GM20431 (cell line): ENCODE data around the gene PCDHA9.
"Not testable (repeated sequence)": the region's sequence is repeated elsewhere in the genome, so short reads cannot be mapped to it uniquely, and the experiment has no call there.

Experiments
- in situ Hi-C: fragments of 300-500 bp; cut with MseI, MboI; formaldehyde crosslinking; loops from one replicate; pipeline ENCODE4 v1.15.0; 2020; ENCODE audit warnings: low sequenced_read_pairs; ENCODE audit not compliant: unreplicated experiment

Gene PCDHA9

DNA sequence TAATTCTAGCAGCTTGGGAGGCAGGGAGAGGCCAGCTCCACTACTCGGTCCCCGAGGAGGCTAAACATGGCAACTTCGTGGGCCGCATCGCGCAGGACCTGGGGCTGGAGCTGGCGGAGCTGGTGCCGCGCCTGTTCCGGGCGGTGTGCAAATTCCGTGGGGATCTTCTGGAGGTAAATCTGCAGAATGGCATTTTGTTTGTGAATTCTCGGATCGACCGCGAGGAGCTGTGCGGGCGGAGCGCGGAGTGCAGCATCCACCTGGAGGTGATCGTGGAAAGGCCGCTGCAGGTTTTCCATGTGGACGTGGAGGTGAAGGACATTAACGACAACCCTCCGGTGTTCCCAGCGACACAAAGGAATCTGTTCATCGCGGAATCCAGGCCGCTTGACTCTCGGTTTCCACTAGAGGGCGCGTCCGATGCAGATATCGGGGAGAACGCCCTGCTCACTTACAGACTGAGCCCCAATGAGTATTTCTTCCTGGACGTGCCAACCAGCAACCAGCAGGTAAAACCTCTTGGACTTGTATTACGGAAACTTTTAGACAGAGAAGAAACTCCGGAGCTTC, 13.7 kb upstream of the PCDHA9 start:
- in situ Hi-C loops = not testable (repeated sequence)

- in situ Hi-C loops = no loop called here
Measured at GRCh38 chr5:140835622-140836510, 12.3 kb upstream of the PCDHA9 start.

- in situ Hi-C loops = no loop called here
Measured at GRCh38 chr5:140840978-140841962, 6.9 kb upstream of the PCDHA9 start, which contains the start of gene PCDHA8. PCDHA8 (plus strand) TSS chr5:140841187; CDS start chr5:140841322, 135 bp downstream.

DNA sequence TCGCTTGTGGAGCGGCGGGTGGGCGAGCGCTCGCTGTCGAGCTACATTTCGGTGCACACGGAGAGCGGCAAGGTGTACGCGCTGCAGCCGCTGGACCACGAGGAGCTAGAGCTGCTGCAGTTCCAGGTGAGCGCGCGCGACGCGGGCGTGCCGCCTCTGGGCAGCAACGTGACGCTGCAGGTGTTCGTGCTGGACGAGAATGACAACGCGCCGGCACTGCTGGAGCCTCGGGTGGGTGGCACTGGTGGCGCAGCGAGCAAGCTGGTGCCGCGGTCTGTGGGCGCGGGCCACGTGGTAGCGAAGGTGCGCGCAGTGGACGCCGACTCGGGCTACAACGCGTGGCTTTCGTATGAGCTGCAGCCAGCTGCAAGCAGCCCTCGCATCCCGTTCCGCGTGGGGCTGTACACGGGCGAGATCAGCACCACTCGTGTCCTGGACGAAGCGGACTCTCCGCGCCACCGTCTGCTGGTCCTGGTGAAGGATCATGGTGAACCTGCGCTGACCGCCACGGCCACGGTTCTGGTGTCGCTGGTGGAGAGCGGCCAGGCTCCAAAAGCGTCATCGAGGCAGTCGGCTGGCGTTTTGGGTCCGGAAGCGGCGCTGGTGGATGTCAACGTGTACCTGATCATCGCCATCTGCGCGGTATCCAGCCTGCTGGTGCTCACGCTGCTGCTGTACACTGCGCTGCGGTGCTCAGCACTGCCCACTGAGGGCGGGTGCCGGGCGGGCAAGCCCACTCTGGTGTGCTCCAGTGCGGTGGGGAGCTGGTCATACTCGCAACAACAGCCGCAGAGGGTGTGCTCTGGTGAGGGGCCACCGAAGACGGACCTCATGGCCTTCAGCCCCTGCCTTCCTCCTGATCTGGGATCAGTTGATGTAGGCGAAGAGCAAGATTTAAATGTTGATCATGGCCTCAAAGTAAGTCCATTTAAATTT, 5.1 kb upstream of the PCDHA9 start:
- in situ Hi-C loops = no loop called here

GRCh38 chr5:140849831-140850634, 1.9 kb downstream of the PCDHA9 start:
- in situ Hi-C loops = not testable (repeated sequence)

GRCh38 chr5:140855772-140856674, 7.8 kb downstream of the PCDHA9 start, which contains the start of gene PCDHA10:
PCDHA10 (plus strand) TSS chr5:140855897; CDS start chr5:140856049, 152 bp downstream.
- in situ Hi-C loops = no loop called here

DNA sequence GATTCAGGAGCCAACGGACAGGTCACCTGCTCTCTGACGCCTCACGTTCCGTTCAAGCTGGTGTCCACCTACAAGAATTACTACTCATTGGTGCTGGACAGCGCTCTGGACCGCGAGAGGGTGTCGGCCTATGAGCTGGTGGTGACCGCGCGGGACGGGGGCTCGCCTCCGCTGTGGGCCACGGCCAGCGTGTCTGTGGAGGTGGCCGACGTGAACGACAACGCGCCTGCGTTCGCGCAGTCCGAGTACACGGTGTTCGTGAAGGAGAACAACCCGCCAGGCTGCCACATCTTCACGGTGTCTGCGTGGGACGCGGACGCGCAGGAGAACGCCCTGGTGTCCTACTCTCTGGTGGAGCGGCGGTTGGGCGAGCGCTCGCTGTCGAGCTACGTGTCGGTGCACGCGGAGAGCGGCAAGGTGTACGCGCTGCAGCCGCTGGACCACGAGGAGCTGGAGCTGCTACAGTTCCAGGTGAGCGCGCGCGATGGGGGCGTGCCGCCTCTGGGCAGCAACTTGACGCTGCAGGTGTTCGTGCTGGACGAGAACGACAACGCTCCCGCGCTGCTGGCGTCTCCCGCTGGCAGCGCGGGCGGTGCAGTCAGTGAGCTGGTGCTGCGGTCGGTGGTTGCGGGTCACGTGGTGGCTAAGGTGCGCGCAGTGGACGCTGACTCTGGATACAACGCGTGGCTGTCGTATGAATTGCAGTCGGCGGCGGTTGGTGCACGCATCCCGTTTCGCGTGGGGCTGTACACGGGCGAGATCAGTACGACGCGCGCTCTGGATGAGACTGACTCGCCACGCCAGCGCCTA, 9.2 kb downstream of the PCDHA9 start:
- in situ Hi-C loops = no loop called here

DNA sequence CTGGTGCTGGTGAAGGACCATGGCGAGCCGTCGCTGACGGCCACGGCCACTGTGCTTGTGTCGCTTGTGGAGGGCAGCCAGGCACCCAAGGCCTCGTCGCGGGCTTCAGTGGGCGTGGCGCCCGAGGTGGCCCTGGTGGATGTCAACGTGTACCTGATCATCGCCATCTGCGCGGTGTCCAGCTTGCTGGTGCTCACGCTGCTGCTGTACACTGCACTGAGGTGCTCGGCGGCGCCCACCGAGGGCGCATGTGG, 9.7 kb downstream of the PCDHA9 start:
- in situ Hi-C loops = no loop called here

- in situ Hi-C loops = no loop called here
Measured at GRCh38 chr5:140862441-140863295, 14.5 kb downstream of the PCDHA9 start.

DNA sequence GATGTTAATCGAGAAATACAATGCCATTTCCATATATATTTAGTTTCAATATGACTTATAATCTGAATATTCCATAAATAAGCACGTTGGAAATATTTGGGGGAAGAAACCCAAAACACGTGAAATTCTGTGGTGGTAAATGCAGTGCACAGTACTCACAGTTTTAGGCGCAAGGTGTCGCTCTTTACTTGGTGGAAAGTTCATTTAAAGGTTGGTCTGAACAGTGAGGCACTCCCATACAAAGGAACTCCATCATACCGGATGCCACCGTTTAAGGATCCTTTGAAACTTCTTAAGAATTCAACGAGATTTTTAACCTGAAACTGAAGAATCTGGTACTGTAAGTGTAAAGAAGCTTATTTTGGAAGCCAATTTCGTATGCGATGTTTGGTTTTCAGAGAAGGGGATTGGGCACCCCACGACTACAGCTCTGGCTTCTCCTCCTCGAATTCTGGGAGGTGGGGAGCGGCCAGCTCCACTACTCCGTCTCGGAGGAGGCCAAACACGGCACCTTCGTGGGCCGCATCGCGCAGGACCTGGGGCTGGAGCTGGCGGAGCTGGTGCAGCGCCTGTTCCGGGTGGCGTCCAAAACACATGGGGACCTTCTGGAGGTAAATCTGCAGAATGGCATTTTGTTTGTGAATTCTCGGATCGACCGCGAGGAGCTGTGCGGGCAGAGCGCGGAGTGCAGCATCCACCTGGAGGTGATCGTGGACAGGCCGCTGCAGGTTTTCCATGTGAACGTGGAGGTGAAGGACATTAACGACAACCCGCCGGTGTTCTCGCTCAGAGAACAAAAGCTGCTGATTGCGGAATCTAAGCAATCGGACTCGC, 20.8 kb downstream of the PCDHA9 start, which contains the start of gene PCDHA11:
Gene PCDHA11 (plus strand): TSS at position 237 of the 834 bp plus-strand sequence. CDS start 147 bp downstream, at position 384.
- in situ Hi-C loops = no loop called here

GRCh38 chr5:140869555-140869886, 21.3 kb downstream of the PCDHA9 start:
- in situ Hi-C loops = no loop called here

DNA sequence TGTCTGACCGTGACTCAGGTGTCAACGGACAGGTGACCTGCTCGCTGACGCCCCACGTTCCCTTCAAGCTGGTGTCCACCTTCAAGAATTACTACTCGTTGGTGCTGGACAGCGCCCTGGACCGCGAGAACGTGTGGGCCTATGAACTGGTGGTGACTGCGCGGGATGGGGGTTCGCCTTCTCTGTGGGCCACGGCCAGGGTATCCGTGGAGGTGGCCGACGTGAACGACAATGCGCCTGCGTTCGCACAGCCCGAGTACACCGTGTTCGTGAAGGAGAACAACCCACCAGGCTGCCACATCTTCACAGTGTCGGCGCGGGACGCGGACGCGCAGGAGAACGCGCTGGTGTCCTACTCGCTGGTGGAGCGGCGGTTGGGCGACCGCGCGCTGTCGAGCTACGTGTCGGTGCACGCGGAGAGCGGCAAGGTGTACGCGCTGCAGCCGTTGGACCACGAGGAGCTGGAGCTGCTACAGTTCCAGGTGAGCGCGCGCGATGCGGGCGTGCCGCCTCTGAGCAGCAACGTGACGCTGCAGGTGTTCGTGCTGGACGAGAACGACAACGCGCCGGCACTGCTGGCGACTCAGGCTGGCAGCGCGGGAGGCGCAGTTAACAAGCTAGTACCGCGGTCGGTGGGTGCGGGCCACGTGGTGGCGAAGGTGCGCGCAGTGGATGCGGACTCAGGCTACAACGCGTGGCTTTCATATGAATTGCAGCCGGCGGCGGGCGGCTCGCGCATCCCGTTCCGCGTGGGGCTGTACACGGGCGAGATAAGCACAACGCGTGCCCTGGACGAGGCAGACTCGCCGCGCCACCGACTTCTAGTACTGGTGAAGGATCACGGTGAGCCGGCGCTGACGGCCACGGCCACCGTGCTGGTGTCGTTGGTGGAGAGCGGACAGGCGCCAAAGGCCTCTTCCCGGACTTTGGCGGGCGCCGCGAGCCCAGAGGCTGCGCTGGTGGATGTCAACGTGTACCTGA, 22.3 kb downstream of the PCDHA9 start:
- in situ Hi-C loops = no loop called here

- in situ Hi-C loops = no loop called here
Measured at GRCh38 chr5:140875085-140876065, 27.2 kb downstream of the PCDHA9 start, which contains the start of gene PCDHA12. PCDHA12 (plus strand) TSS chr5:140875308; CDS start chr5:140875473, 165 bp downstream.
